Stomach smooth muscle (tissue), 2 donors: ENCODE measurements around the gene KLK15.
"Not testable (repeated sequence)": the region's sequence is repeated elsewhere in the genome, so short reads cannot be mapped to it uniquely, and the experiment has no call there.

Experiments used
- H3K27ac ChIP-seq: one replicate; pipeline ENCODE4 v1.7.0; 2013; ENCODE audit warnings: mild to moderate bottlenecking, low read length, inconsistent platforms
- H3K27me3 ChIP-seq, 2 donors: one replicate each; pipeline ENCODE4 v1.7.0; 2013; ENCODE audit warnings: low read length in 2 of 2; ENCODE audit not compliant: insufficient read depth in 2 of 2, control insufficient read depth in 1 of 2
- H3K36me3 ChIP-seq, 2 donors: one replicate each; pipeline ENCODE4 v1.7.0; 2013; ENCODE audit warnings: low read length in 2 of 2; ENCODE audit not compliant: control insufficient read depth in 2 of 2, insufficient read depth in 2 of 2
- H3K4me1 ChIP-seq: one replicate; pipeline ENCODE4 v1.7.0; 2013; ENCODE audit warnings: low read length; ENCODE audit not compliant: control insufficient read depth, insufficient read depth
- H3K4me3 ChIP-seq, 2 donors: one replicate each; pipeline ENCODE4 v1.7.0; 2013; ENCODE audit warnings: low read length in 2 of 2
- H3K9ac ChIP-seq, 2 donors: one replicate each; pipeline ENCODE4 v1.7.0; 2013; ENCODE audit warnings: low read length in 2 of 2, mild to moderate bottlenecking in 1 of 2
- H3K9me3 ChIP-seq, 2 donors: one replicate each; pipeline ENCODE4 v1.7.0; 2013; ENCODE audit warnings: low read length in 2 of 2; ENCODE audit not compliant: control insufficient read depth in 2 of 2
- donor health status: healthy.
- donor health status: Pancreatic carcinoma.

Gene KLK15

GRCh38 chr19:50784710-50785109 lies 48.7 kb downstream of the KLK15 start:
- Histone ChIP-seq H3K36me3 (no peaks in the 10 kb centered on the region), H3K27ac (no peak overlapping the region), H3K27me3 (peaks cover 16 to 18% of the 10 kb centered on the region in 2 donors), H3K4me1 (peaks cover 3% of the 10 kb centered on the region), H3K9ac (no peak overlapping the region), H3K9me3 (no peaks in the 10 kb centered on the region), H3K4me3 (no peak overlapping the region)

DNA sequence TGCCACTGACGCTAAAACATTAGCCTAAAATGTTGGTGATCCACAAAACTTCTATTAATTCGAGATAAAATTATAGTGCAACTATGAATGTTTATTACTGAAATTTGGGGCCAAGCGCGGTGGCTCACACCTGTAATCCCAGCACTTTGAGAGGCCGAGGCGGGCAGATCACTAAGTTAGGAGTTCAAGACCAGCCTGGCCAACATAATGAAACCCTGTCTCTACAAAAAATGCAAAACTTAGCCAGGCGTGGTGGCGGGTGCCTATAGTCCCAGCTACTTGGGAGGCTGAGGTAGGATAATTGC lies 49.6 kb downstream of the KLK15 start:
- peaks cover 24 to 27% of the 10 kb centered on the region in 2 donors for H3K27me3 ChIP-seq
- H3K4me1 ChIP-seq, H3K9ac ChIP-seq, H3K36me3 ChIP-seq, H3K4me3 ChIP-seq, H3K9me3 ChIP-seq, H3K27ac ChIP-seq: not testable (repeated sequence)

DNA sequence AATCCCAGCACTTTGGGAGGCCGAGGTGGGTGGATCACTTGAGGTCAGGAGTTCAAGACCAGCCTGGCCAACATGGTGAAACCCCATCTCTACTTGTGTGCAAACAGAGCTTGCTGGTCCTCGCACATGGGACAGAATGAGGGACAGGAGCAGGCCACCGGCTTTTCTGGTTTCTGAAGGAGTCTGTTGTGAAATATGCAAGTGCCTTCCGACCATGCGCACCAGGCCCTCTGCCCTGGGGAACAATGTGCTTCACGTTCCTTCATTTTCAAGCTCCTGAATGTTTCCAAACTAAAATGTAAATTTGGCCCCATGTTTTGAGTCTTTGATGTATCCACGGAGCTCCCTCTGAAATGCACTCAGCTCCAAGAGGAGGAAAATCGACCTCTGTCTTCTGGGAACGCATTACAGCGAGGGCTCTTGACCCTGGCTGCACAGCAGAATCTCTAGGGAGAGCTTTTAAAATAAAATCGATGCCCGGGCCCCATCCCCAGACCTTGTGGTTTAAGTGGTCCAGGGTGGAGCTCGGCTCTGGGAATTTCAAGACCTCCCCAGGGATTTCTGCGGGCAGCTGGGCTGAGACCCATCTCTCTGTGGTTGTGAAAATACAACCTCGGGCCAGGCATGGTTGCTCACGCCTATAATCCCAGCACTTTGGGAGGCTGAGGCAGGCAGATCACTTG lies 52.5 kb downstream of the KLK15 start:
- Histone ChIP-seq H3K9me3 (no peaks in the 10 kb centered on the region), H3K4me3 (no peak overlapping the region), H3K9ac (no peak overlapping the region), H3K27me3 (peaks cover 34 to 41% of the 10 kb centered on the region in 2 donors), H3K36me3 (no peaks in the 10 kb centered on the region), H3K4me1 (peaks cover 3% of the 10 kb centered on the region), H3K27ac (no peak overlapping the region)

- Histone ChIP-seq H3K4me3 (no peak overlapping the region), H3K9ac (no peak overlapping the region), H3K9me3 (no peaks in the 10 kb centered on the region), H3K4me1 (peaks cover 3% of the 10 kb centered on the region), H3K27me3 (peaks cover 36 to 44% of the 10 kb centered on the region in 2 donors), H3K36me3 (no peaks in the 10 kb centered on the region), H3K27ac (no peak overlapping the region)
These were observed 53.6 kb downstream of the KLK15 start for GRCh38 chr19:50779504-50780457.

DNA sequence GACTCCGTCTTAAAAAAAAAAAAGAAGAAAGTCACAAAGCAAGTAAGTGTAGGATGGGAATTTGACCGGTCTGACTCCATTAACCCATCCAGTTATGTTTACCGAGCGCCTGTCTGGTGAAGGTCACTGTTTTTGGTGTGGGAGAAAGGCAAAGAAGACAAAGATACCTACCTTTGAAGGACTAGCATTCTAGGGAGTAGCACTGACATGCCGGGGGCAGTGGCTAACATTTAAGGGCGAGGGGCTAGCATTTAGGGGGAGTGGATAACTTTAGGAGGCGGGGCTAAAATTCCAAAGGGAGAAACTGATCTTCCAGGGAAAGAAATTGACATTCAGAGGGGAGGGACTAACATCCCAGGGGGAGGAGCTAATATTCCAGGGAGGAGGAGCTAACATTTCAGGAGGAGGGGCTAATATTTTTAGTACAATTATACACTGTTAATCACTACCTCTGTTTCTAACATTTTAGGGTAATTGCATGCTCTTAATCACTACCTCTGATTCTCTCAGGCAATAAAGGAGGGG lies 54.4 kb downstream of the KLK15 start:
- H3K36me3 ChIP-seq = no peaks in the 10 kb centered on the region
- H3K9ac ChIP-seq = no peak overlapping the region
- no peak overlapping the region for H3K27ac ChIP-seq
- H3K9me3 ChIP-seq = no peaks in the 10 kb centered on the region
- H3K4me1 ChIP-seq = peaks cover 3% of the 10 kb centered on the region
- no peak overlapping the region for H3K4me3 ChIP-seq
- H3K27me3 ChIP-seq = peaks cover 37 to 45% of the 10 kb centered on the region in 2 donors

GRCh38 chr19:50777830-50778303 lies 55.5 kb downstream of the KLK15 start:
- no peaks in the 10 kb centered on the region for H3K4me1 ChIP-seq
- H3K27me3 ChIP-seq = peaks cover 41 to 43% of the 10 kb centered on the region in 2 donors
- no peak overlapping the region for H3K9ac ChIP-seq
- H3K4me3 ChIP-seq = no peak overlapping the region
- H3K36me3 ChIP-seq = no peaks in the 10 kb centered on the region
- H3K27ac ChIP-seq = no peak overlapping the region
- H3K9me3 ChIP-seq = no peaks in the 10 kb centered on the region

- Histone ChIP-seq H3K4me3 (no peak overlapping the region), H3K36me3 (no peaks in the 10 kb centered on the region), H3K4me1 (no peaks in the 10 kb centered on the region), H3K9ac (no peak overlapping the region), H3K9me3 (peaks cover 3 to 4% of the 10 kb centered on the region in 2 donors), H3K27me3 (peaks cover 39 to 40% of the 10 kb centered on the region in 2 donors), H3K27ac (no peak overlapping the region)
These were observed 56.1 kb downstream of the KLK15 start for GRCh38 chr19:50777261-50777660.

- H3K27me3 ChIP-seq = peaks cover 39 to 43% of the 10 kb centered on the region in 2 donors
- H3K9ac ChIP-seq = no peak overlapping the region
- no peaks in the 10 kb centered on the region for H3K4me1 ChIP-seq
- H3K27ac ChIP-seq = no peak overlapping the region
- H3K36me3 ChIP-seq = no peaks in the 10 kb centered on the region
- H3K9me3 ChIP-seq = peaks cover 3 to 5% of the 10 kb centered on the region in 2 donors
- no peak overlapping the region for H3K4me3 ChIP-seq
These were observed 57.2 kb downstream of the KLK15 start for GRCh38 chr19:50776131-50776530.
